Measurements from ENCODE around the gene TBL1Y. TPM values are rescaled to one million over a fixed set of nuclear protein-coding genes. Genes with fewer than 3 reads are reported as not detected.
"Not testable (repeated sequence)": the region's sequence is repeated elsewhere in the genome, so short reads cannot be mapped to it uniquely, and the experiment has no call there.

The TBL1Y gene
- total RNA-seq, 2 donors from 2014 or later = 6.9 TPM; not detected in 1

- no peaks in the 10 kb centered on the region for H3K36me3 Mint-ChIP-seq (ENCODE audit: low read depth)
- no peaks in the 10 kb centered on the region for H3K27me3 ChIP-seq (ENCODE audit: control insufficient read depth, insufficient read depth, low read length, poor library complexity, severe bottlenecking)
- no peaks in the 10 kb centered on the region for H3K4me1 Mint-ChIP-seq
Measured at GRCh38 chrY:6907591-6907990, 2.9 kb upstream of the TBL1Y start.

DNA sequence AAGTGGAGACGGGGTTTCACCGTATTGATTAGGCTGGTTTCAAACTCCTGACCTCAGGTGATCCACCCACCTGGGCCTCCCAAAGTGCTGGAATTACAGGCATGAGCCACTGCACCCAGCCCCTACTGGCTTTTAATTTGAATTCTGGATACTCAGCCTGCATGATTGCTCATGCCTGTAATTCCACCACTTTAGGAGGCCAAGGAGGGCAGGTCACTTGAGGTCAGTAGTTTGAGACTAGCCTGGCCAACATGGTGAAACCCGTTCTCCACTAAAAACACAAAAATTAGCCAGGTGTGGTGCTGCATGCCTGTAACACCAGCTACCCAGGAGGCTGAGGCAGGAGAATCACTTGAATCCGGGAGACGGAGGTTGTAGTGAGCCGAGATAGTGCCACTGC lies 2.5 kb upstream of the TBL1Y start:
- not testable (repeated sequence) for H3K4me1 ChIP-seq (ENCODE audit: control insufficient read depth, insufficient read depth, low read length); H3K4me1 Mint-ChIP-seq; DNase-seq; H3K4me3 ChIP-seq (ENCODE audit: low read length); H3K27ac ChIP-seq (ENCODE audit: low read depth, low read length); H3K36me3 ChIP-seq (ENCODE audit: control insufficient read depth, insufficient read depth, low read length); H3K9me3 Mint-ChIP-seq; H3K27me3 ChIP-seq (ENCODE audit: control insufficient read depth, insufficient read depth, low read length, poor library complexity, severe bottlenecking); H3K9me3 ChIP-seq (ENCODE audit: control insufficient read depth, low read length); H3K36me3 Mint-ChIP-seq (ENCODE audit: low read depth); H3K27me3 Mint-ChIP-seq (ENCODE audit: insufficient read depth); H3K4me3 Mint-ChIP-seq; H3K27ac Mint-ChIP-seq; H3K9ac ChIP-seq (ENCODE audit: extremely low read depth, low read length, poor library complexity, severe bottlenecking)
- 81 to 90% methylated on average over 2 to 5 of the region's 6 CpGs for WGBS, 2 experiments (ENCODE audit: insufficient coverage in 1 of 2, insufficient read length in 1 of 2)

More at GRCh38 chrY:6907591-6907990, 2.9 kb upstream of the TBL1Y start:
- Histone ChIP-seq H3K36me3 (ENCODE audit: control insufficient read depth, insufficient read depth, low read length) (peaks cover 1% of the 10 kb centered on the region), H3K4me3 (ENCODE audit: low read length) (no peak overlapping the region), H3K27ac (ENCODE audit: low read depth, low read length) (no peak overlapping the region), H3K9ac (ENCODE audit: extremely low read depth, low read length, poor library complexity, severe bottlenecking) (no peak overlapping the region), H3K9me3 (ENCODE audit: control insufficient read depth, low read length) (no peaks in the 10 kb centered on the region), H3K4me1 (ENCODE audit: control insufficient read depth, insufficient read depth, low read length) (no peaks in the 10 kb centered on the region)
- H3K4me3 Mint-ChIP-seq = no peak overlapping the region
- H3K9me3 Mint-ChIP-seq = no peaks in the 10 kb centered on the region
- no peak overlapping the region for H3K27ac Mint-ChIP-seq
- TF ChIP-seq CTCF (conservative IDR thresholded peaks at IDR 0.05) = no peak
- WGBS, 2 experiments (ENCODE audit: insufficient coverage in 1 of 2, insufficient read length in 1 of 2) = no CpG with 5 or more reads among the region's 1 CpG
- no peaks in the 10 kb centered on the region for H3K27me3 Mint-ChIP-seq (ENCODE audit: insufficient read depth)
- no peak for DNase-seq

DNA sequence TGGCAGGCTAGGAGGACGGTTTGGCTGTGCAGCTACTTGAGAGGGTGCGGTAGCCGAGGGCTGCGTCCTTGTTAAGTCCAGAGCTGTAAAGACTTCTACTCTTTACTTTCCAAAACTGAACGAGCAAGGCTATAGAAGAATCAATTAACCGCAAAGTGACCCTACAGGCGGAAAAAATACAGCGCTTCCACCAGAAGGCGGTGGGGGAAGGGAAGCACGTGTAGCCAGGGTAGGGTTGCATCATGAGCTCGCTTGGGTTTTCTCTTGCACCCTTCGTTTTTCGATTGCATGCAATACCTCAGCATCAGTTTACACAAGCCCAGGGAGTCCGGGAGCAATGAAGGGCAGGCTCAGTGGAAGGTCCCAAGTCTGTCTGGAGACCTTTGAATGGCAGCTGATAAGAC lies 1.4 kb upstream of the TBL1Y start:
- H3K4me1 Mint-ChIP-seq = no peaks in the 10 kb centered on the region
- no peaks in the 10 kb centered on the region for H3K36me3 Mint-ChIP-seq (ENCODE audit: low read depth)
- Histone ChIP-seq H3K4me3 (ENCODE audit: low read length) (peak overlapping the region; percentile 92), H3K27ac (ENCODE audit: low read depth, low read length) (peak overlapping the region; percentile 8), H3K4me1 (ENCODE audit: control insufficient read depth, insufficient read depth, low read length) (no peaks in the 10 kb centered on the region), H3K27me3 (ENCODE audit: control insufficient read depth, insufficient read depth, low read length, poor library complexity, severe bottlenecking) (no peaks in the 10 kb centered on the region), H3K9ac (ENCODE audit: extremely low read depth, low read length, poor library complexity, severe bottlenecking) (peak overlapping the region; percentile 59), H3K36me3 (ENCODE audit: control insufficient read depth, insufficient read depth, low read length) (peaks cover 16% of the 10 kb centered on the region), H3K9me3 (ENCODE audit: control insufficient read depth, low read length) (no peaks in the 10 kb centered on the region)
- no peak overlapping the region for H3K27ac Mint-ChIP-seq
- no peak overlapping the region for H3K4me3 Mint-ChIP-seq
- WGBS, 2 experiments (ENCODE audit: insufficient coverage in 1 of 2, insufficient read length in 1 of 2) = 0 to 1% methylated on average over 1 to 13 of the region's 14 CpGs
- no peaks in the 10 kb centered on the region for H3K9me3 Mint-ChIP-seq
- no peak for DNase-seq
- no peak for TF ChIP-seq CTCF (conservative IDR thresholded peaks at IDR 0.05)
- H3K27me3 Mint-ChIP-seq (ENCODE audit: insufficient read depth) = no peaks in the 10 kb centered on the region

- H3K36me3 Mint-ChIP-seq (ENCODE audit: low read depth) = no peaks in the 10 kb centered on the region
Measured at GRCh38 chrY:6909856-6910255, 641 bp upstream of the TBL1Y start.

More at GRCh38 chrY:6909856-6910255, 641 bp upstream of the TBL1Y start:
- no peak for DNase-seq
- no peak for TF ChIP-seq CTCF (conservative IDR thresholded peaks at IDR 0.05)
- H3K27ac ChIP-seq (ENCODE audit: low read depth, low read length) = peak overlapping the region; percentile 29
- H3K4me1 ChIP-seq (ENCODE audit: control insufficient read depth, insufficient read depth, low read length) = no peaks in the 10 kb centered on the region
- Mint-ChIP-seq H3K4me1 (no peaks in the 10 kb centered on the region), H3K9me3 (no peaks in the 10 kb centered on the region), H3K4me3 (no peak overlapping the region), H3K27me3 (ENCODE audit: insufficient read depth) (no peaks in the 10 kb centered on the region), H3K27ac (no peak overlapping the region)
- H3K9me3 ChIP-seq (ENCODE audit: control insufficient read depth, low read length) = no peaks in the 10 kb centered on the region
- peak overlapping the region; percentile 59 for H3K9ac ChIP-seq (ENCODE audit: extremely low read depth, low read length, poor library complexity, severe bottlenecking)
- H3K4me3 ChIP-seq (ENCODE audit: low read length) = peak overlapping the region; percentile 92
- 0% methylated on average over 1 to 14 of the region's 14 CpGs for WGBS, 2 experiments (ENCODE audit: insufficient coverage in 1 of 2, insufficient read length in 1 of 2)
- H3K27me3 ChIP-seq (ENCODE audit: control insufficient read depth, insufficient read depth, low read length, poor library complexity, severe bottlenecking) = no peaks in the 10 kb centered on the region
- peaks cover 24% of the 10 kb centered on the region for H3K36me3 ChIP-seq (ENCODE audit: control insufficient read depth, insufficient read depth, low read length)
